B cell (primary cell): ENCODE data around the gene ODF2. TPM values are rescaled to one million over a fixed set of nuclear protein-coding genes. Genes with fewer than 3 reads are reported as not detected.

ENCODE experiments used
- ATAC-seq: fragments of 200-7000 bp; cut with Tn5 transposase; one replicate; pipeline ENCODE4 v1.10.0; 2021; ENCODE audit warnings: low read depth, mild to moderate bottlenecking, moderate number of reproducible peaks, moderate library complexity
- CTCF ChIA-PET: fragments of 350-600 bp; sonication (Branson Sonifier 250); formaldehyde crosslinking; loops from one replicate; lab custom pipeline; 2021; ENCODE audit warnings: antibody characterized with exemption, inconsistent platforms; lab: Charles Lee
- POLR2A ChIA-PET: fragments of 350-600 bp; sonication (Branson Sonifier 250); formaldehyde crosslinking; loops from one replicate; lab custom pipeline; 2021; ENCODE audit warnings: antibody characterized with exemption; lab: Charles Lee
- DNase-seq: peaks from one replicate; pipeline ENCODE4 v3.0.0; 2013
- H2AFZ ChIP-seq: 2 replicates; pipeline ENCODE4 v1.6.1; 2012; ENCODE audit warnings: mild to moderate bottlenecking, low read depth, low read length; ENCODE audit not compliant: insufficient read depth, poor library complexity, severe bottlenecking
- H3K27ac ChIP-seq, 2 donors: 1 replicate in 1 of 2; 2 replicates in 1 of 2; pipeline ENCODE4 v1.5.1; 2012 to 2013; ENCODE audit warnings: low read length in 2 of 2, mild to moderate bottlenecking in 2 of 2, moderate library complexity in 1 of 2
- H3K27me3 ChIP-seq, 4 experiments: fragments of 200-600 bp in 1 of 4; sonication (generic) in 1 of 4; replicated peaks in 1 of 4; 1 replicate in 2 of 4; 2 replicates in 2 of 4; pipeline versions ENCODE4 v1.6.1 to v1.7.0; 2013 to 2016; ENCODE audit warnings: low read length in 3 of 4, mild to moderate bottlenecking in 2 of 4, mixed read lengths in 1 of 4, moderate library complexity in 1 of 4; ENCODE audit not compliant: insufficient read depth in 4 of 4, control insufficient read depth in 3 of 4; ENCODE audit errors: control extremely low read depth in 1 of 4
- H3K36me3 ChIP-seq, 2 experiments: replicated peaks in 1 of 2; 1 replicate in 1 of 2; 2 replicates in 1 of 2; pipeline versions ENCODE4 v1.6.1 to v1.7.1; 2013; ENCODE audit warnings: low read length in 1 of 2; ENCODE audit not compliant: insufficient read depth in 2 of 2, control insufficient read depth in 1 of 2; ENCODE audit errors: control extremely low read depth in 1 of 2, extremely low read depth in 1 of 2
- H3K4me1 ChIP-seq, 2 donors: fragments of 200-600 bp in 1 of 2; sonication (generic) in 1 of 2; 1 replicate in 1 of 2; 2 replicates in 1 of 2; pipeline versions ENCODE4 v1.5.1 to v1.6.1; 2013 to 2017; ENCODE audit warnings: low read length in 2 of 2; ENCODE audit not compliant: control insufficient read depth in 2 of 2, insufficient read depth in 2 of 2
- H3K4me2 ChIP-seq: replicated peaks from 2 replicates; pipeline ENCODE3; 2012; ENCODE audit warnings: mild to moderate bottlenecking, low read depth, low read length; ENCODE audit not compliant: poor library complexity, severe bottlenecking
- H3K4me3 ChIP-seq, 5 experiments: fragments of 200-600 bp in 1 of 5; sonication (generic) in 1 of 5; 1 replicate in 3 of 5; 2 replicates in 2 of 5; pipeline versions ENCODE4 v1.5.1 to v1.7.0; 2011 to 2016; ENCODE audit warnings: low read length in 4 of 5, mild to moderate bottlenecking in 4 of 5, low read depth in 2 of 5, control low read depth in 1 of 5, moderate library complexity in 1 of 5; ENCODE audit not compliant: insufficient read depth in 1 of 5; ENCODE audit errors: control extremely low read depth in 1 of 5, extremely low read depth in 1 of 5
- H3K79me2 ChIP-seq: fragments of 200-600 bp; sonication (generic); one replicate; pipeline ENCODE4 v1.6.0; 2016; ENCODE audit warnings: low read length; ENCODE audit not compliant: control insufficient read depth, insufficient read depth
- H3K9ac ChIP-seq: fragments of 200-600 bp; sonication (generic); 2 replicates; pipeline ENCODE4 v1.6.1; 2017; ENCODE audit warnings: mild to moderate bottlenecking, low read length, moderate library complexity
- H3K9me3 ChIP-seq, 3 donors: one replicate each; pipeline versions ENCODE4 v1.6.1 to v1.7.1; 2013; ENCODE audit warnings: low read length in 2 of 3; ENCODE audit not compliant: control insufficient read depth in 2 of 3, insufficient read depth in 1 of 3; ENCODE audit errors: control extremely low read depth in 1 of 3
- H4K20me1 ChIP-seq: 2 replicates; pipeline ENCODE4 v1.6.0; 2012; ENCODE audit warnings: mild to moderate bottlenecking, low read length; ENCODE audit not compliant: insufficient read depth, control insufficient read depth, poor library complexity, severe bottlenecking
- H3K27ac Mint-ChIP-seq: one replicate; pipeline ENCODE4 v1.8.0; 2021; ENCODE audit warnings: mixed read lengths
- H3K27me3 Mint-ChIP-seq: one replicate; pipeline ENCODE4 v1.8.0; 2021; ENCODE audit warnings: mixed read lengths
- H3K4me1 Mint-ChIP-seq: one replicate; pipeline ENCODE4 v1.8.0; 2021; ENCODE audit warnings: mixed read lengths
- H3K4me3 Mint-ChIP-seq: one replicate; pipeline ENCODE4 v1.8.0; 2021; ENCODE audit warnings: mixed read lengths
- H3K9me3 Mint-ChIP-seq: one replicate; pipeline ENCODE4 v1.8.0; 2022; ENCODE audit warnings: mixed read lengths; ENCODE audit not compliant: insufficient read depth
- CTCF ChIP-seq: fragments of 200-600 bp; IDR thresholded peaks from one replicate; pipeline ENCODE4 v1.8.0; 2022; ENCODE audit warnings: antibody characterized with exemption, mild to moderate bottlenecking
- EZH2 ChIP-seq: IDR thresholded peaks from 2 replicates; pipeline ENCODE4 v1.6.1; 2012; ENCODE audit warnings: borderline replicate concordance, low read depth, mild to moderate bottlenecking, moderate library complexity, low read length; ENCODE audit not compliant: insufficient read depth, poor library complexity, severe bottlenecking
- WGBS: methylation state at CpG from one replicate; pipeline ENCODE4 v1.1.5; 2013; ENCODE audit warnings: missing lambda C conversion rate; ENCODE audit not compliant: insufficient coverage; 5-methylcytosine and 5-hydroxymethylcytosine counted together
- intact Hi-C: fragments of 100-400 bp; cut with micrococcal nuclease; formaldehyde crosslinking; loops from one replicate; pipeline ENCODE4 v1.10.0; 2022
- polyA plus RNA-seq: library from polyadenylated mRNA; depleted of rRNA; stranded (reverse); fragments of >200 nt; gene quantifications from 2 replicates; pipeline ENCODE4 v1.2.3, GENCODE V29; 2012
- total RNA-seq, 2 donors: library from RNA; stranded (reverse); fragments of 120-200 nt in 1 of 2; gene quantifications; 1 replicate in 1 of 2; 2 replicates in 1 of 2; pipeline versions ENCODE4 v1.2.3 to v1.2.4, GENCODE V29; 2013 to 2022

The ODF2 gene
- total and polyA plus RNA-seq, 2 donors (not counting 1 experiment from before 2014, with no cell fraction given) = 30.1 to 42.9 TPM

- POLR2A ChIA-PET = no interaction called here
- Mint-ChIP-seq H3K4me3 (no peak overlapping the region), H3K9me3 (no peaks in the 10 kb centered on the region), H3K27ac (no peak overlapping the region), H3K4me1 (no peaks in the 10 kb centered on the region), H3K27me3 (peaks cover 52% of the 10 kb centered on the region)
- 67% methylated on average over 11 of the region's 11 CpGs for WGBS
- Histone ChIP-seq H4K20me1 (no peaks in the 10 kb centered on the region), H3K9me3 (peaks cover 0 to 4% (median 0%) of the 10 kb centered on the region in 3 donors), H3K4me3 (no peak overlapping the region), H3K9ac (no peak overlapping the region), H3K27me3 (peaks cover 0 to 41% (median 9%) of the 10 kb centered on the region in 4 experiments), H3K4me1 (no peaks in the 10 kb centered on the region), H3K4me2 (no peak overlapping the region), H3K36me3 (no peaks in the 10 kb centered on the region), H3K27ac (no peak overlapping the region), H3K79me2 (no peaks in the 10 kb centered on the region), H2AFZ (no peak overlapping the region)
- CTCF ChIA-PET = interaction anchor here (0.5 to 1.6 kb wide), 4 partner anchors 9 to 553 kb away, joined by 3 to 9 read pairs (median 4); partner anchors contain the start of gene CERCAM
- ATAC-seq (no peak), DNase-seq (no peak)
- TF ChIP-seq CTCF (no peak), EZH2 (no peak)
- intact Hi-C loops = loop anchor here (10.0 kb wide), 1 partner anchor 117 kb away; no protein-coding TSS in a partner anchor
These were observed 44.3 kb upstream of the ODF2 start for GRCh38 chr9:128411364-128412119.
